HG02981 (cell line): Measurements from ENCODE around the gene ALKBH6.

Experiments used
- ATAC-seq: cut with Tn5 transposase; IDR thresholded peaks from one replicate; pipeline ENCODE4 v1.9.1; 2021; ENCODE audit warnings: mild to moderate bottlenecking, moderate library complexity; ENCODE audit not compliant: unreplicated experiment

Gene ALKBH6

GRCh38 chr19:35960432-35960972, 53.5 kb downstream of the ALKBH6 start:
- ATAC-seq = no peak

- no peak for ATAC-seq
These were observed 54.1 kb downstream of the ALKBH6 start for GRCh38 chr19:35959968-35960320.
